Neural cell (in vitro differentiated cells): Measurements from ENCODE around the gene TP53I13. TPM values are rescaled to one million over a fixed set of nuclear protein-coding genes. Genes with fewer than 3 reads are reported as not detected.

Source experiments
- H2AFZ ChIP-seq: fragments of 200-600, 300-800 bp; sonication (generic), shearing (Covaris generic); 2 replicates; pipeline ENCODE4 v1.6.0; 2014; ENCODE audit warnings: low read depth, mild to moderate bottlenecking, antibody characterized with exemption, low read length, moderate library complexity
- H3F3A ChIP-seq: fragments of 200-600 bp; shearing (Covaris generic); 2 replicates; pipeline ENCODE4 v1.6.1; 2016; ENCODE audit warnings: mild to moderate bottlenecking, moderate library complexity, mixed read lengths, antibody characterized with exemption, low read length; ENCODE audit not compliant: insufficient read depth, poor library complexity, severe bottlenecking
- H3K27ac ChIP-seq: fragments of 200-600, 300-800 bp; sonication (generic), shearing (Covaris generic); 2 replicates; pipeline ENCODE4 v1.5.1; 2014; ENCODE audit warnings: mild to moderate bottlenecking, low read length, moderate library complexity
- H3K27me3 ChIP-seq: fragments of 300-800, 200-600 bp; sonication (generic), shearing (Covaris generic); 2 replicates; pipeline ENCODE4 v1.6.0; 2014; ENCODE audit warnings: mild to moderate bottlenecking, low read depth, low read length, moderate library complexity; ENCODE audit not compliant: insufficient read depth
- H3K36me3 ChIP-seq: fragments of 300-800, 200-600 bp; sonication (generic), shearing (Covaris generic); 2 replicates; pipeline ENCODE4 v1.5.1; 2014; ENCODE audit warnings: mild to moderate bottlenecking, antibody characterized with exemption, low read length, moderate library complexity; ENCODE audit not compliant: insufficient read depth
- H3K4me2 ChIP-seq: fragments of 300-800, 200-600 bp; sonication (generic), shearing (Covaris generic); 2 replicates; pipeline ENCODE4 v1.6.0; 2014; ENCODE audit warnings: mild to moderate bottlenecking, low read length
- H3K4me3 ChIP-seq: fragments of 300-800, 200-600 bp; sonication (generic), shearing (Covaris generic); 2 replicates; pipeline ENCODE4 v1.5.1; 2014; ENCODE audit warnings: mild to moderate bottlenecking, low read length, moderate library complexity
- H3K79me2 ChIP-seq: fragments of 200-600 bp; shearing (Covaris generic); replicated peaks from 2 replicates; pipeline ENCODE4 v1.6.0; 2014; ENCODE audit warnings: mild to moderate bottlenecking, low read length, moderate library complexity; ENCODE audit not compliant: insufficient read depth
- H3K9ac ChIP-seq: fragments of 300-800, 200-600 bp; sonication (generic), shearing (Covaris generic); 2 replicates; pipeline ENCODE4 v1.6.1; 2016; ENCODE audit warnings: mild to moderate bottlenecking, low read length, mixed read lengths
- H3K9me2 ChIP-seq: fragments of 200-600 bp; shearing (Covaris generic); 2 replicates; pipeline ENCODE4 v1.6.1; 2016; ENCODE audit warnings: mild to moderate bottlenecking, low read length, mixed read lengths; ENCODE audit not compliant: insufficient read depth
- H3K9me3 ChIP-seq: fragments of 200-600, 300-800 bp; sonication (generic), shearing (Covaris generic); 2 replicates; pipeline ENCODE4 v1.6.1; 2016; ENCODE audit warnings: mild to moderate bottlenecking, mixed run types, low read length, moderate library complexity, mixed read lengths
- H4K20me1 ChIP-seq: fragments of 200-600 bp; shearing (Covaris generic); 2 replicates; pipeline ENCODE4 v1.6.1; 2016; ENCODE audit warnings: mild to moderate bottlenecking, mixed run types; ENCODE audit not compliant: insufficient read depth
- EP300 ChIP-seq: fragments of 450-650 bp; conservative IDR thresholded peaks from 2 replicates; pipeline ENCODE4 v1.6.1; 2014; ENCODE audit warnings: antibody characterized with exemption, mild to moderate bottlenecking, moderate library complexity; ENCODE audit not compliant: poor library complexity, severe bottlenecking
- EZH2 ChIP-seq: fragments of 200-600, 300-800 bp; shearing (Covaris generic), sonication (generic); IDR thresholded peaks from 2 replicates; pipeline ENCODE4 v1.6.1; 2014; ENCODE audit warnings: antibody characterized with exemption, low read length, borderline replicate concordance, mild to moderate bottlenecking; ENCODE audit not compliant: insufficient read depth, poor library complexity, severe bottlenecking
- MXI1 ChIP-seq: fragments of 450-650 bp; conservative IDR thresholded peaks from 2 replicates; pipeline ENCODE4 v1.6.1; 2014; ENCODE audit warnings: antibody characterized with exemption, mild to moderate bottlenecking; ENCODE audit not compliant: poor library complexity, severe bottlenecking
- POLR2AphosphoS5 ChIP-seq: IDR thresholded peaks from 2 replicates; pipeline ENCODE4 v1.6.1; 2012
- RAD21 ChIP-seq: fragments of 450-650 bp; conservative IDR thresholded peaks from 2 replicates; pipeline ENCODE4 v1.6.1; 2014; ENCODE audit warnings: antibody characterized with exemption, mild to moderate bottlenecking, moderate library complexity
- SMC3 ChIP-seq: fragments of 450-650 bp; conservative IDR thresholded peaks from 2 replicates; pipeline ENCODE4 v1.6.1; 2014; ENCODE audit warnings: antibody characterized with exemption, mild to moderate bottlenecking, moderate library complexity; ENCODE audit not compliant: poor library complexity
- TAF1 ChIP-seq: IDR thresholded peaks from 2 replicates; pipeline ENCODE4 v1.6.1; 2012; ENCODE audit warnings: low read depth
- polyA plus RNA-seq: library from polyadenylated mRNA; depleted of rRNA; stranded (reverse); fragments of >200 nt; gene quantifications from 2 replicates; pipeline ENCODE4 v1.2.3, GENCODE V29; 2014
- TF ChIP-seq, protein P1 (sequence below): IDR thresholded peaks from 2 replicates; pipeline ENCODE4 v1.6.1; 2012; ENCODE audit warnings: borderline replicate concordance
- TF ChIP-seq, protein P2 (sequence below): fragments of 450-650 bp; IDR thresholded peaks from 2 replicates; pipeline ENCODE4 v1.5.1; 2014; ENCODE audit warnings: antibody characterized with exemption, mild to moderate bottlenecking, moderate library complexity; ENCODE audit not compliant: poor library complexity, severe bottlenecking

The TP53I13 gene
- polyA plus RNA-seq, 1 donor from 2014 or later: 18.4 TPM

DNA sequence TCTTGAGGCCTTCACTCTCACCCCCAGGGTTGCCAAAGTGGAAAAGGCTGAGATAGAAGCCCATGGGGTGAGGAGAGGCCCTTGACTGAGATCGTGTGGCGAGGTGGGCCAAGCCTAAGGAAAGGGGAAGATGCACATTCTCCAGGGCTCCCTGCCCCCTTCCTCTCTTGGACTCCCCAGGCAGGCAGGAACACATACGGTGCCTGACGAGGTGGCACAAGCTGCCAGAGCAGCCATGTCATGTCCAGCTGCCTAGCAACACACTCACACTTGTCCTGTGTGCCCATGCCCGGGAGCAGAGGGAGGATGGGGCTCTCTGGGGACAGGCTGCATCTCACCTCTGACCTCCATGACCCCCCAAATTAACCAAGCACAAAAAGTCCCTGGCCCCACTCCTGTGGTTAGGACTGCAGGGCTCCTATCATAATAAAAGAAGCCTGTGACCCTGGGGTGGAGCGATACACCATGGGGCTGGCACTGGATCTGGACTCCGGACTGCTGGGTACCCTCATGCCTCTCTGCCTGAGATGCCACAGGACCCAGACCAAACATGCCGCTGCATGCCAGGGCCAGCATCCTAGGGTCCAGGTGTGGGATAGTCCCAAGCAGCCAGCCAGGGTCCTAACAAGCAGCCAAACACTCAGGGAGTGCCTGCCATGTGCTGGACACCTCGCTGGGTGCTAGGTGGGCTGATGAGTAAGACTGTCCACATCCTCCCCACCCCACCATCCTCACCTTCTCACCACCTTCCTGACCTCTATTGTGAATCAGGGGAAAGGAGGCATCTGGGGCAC lies 18.4 kb downstream of the TP53I13 start:
- H3K4me2 ChIP-seq: no peak overlapping the region
- no peaks in the 10 kb centered on the region for H3K9me3 ChIP-seq
- TF ChIP-seq TAF1 (no peak), POLR2AphosphoS5 (no peak), EP300 (no peak)
- TF ChIP-seq, protein P1, sequence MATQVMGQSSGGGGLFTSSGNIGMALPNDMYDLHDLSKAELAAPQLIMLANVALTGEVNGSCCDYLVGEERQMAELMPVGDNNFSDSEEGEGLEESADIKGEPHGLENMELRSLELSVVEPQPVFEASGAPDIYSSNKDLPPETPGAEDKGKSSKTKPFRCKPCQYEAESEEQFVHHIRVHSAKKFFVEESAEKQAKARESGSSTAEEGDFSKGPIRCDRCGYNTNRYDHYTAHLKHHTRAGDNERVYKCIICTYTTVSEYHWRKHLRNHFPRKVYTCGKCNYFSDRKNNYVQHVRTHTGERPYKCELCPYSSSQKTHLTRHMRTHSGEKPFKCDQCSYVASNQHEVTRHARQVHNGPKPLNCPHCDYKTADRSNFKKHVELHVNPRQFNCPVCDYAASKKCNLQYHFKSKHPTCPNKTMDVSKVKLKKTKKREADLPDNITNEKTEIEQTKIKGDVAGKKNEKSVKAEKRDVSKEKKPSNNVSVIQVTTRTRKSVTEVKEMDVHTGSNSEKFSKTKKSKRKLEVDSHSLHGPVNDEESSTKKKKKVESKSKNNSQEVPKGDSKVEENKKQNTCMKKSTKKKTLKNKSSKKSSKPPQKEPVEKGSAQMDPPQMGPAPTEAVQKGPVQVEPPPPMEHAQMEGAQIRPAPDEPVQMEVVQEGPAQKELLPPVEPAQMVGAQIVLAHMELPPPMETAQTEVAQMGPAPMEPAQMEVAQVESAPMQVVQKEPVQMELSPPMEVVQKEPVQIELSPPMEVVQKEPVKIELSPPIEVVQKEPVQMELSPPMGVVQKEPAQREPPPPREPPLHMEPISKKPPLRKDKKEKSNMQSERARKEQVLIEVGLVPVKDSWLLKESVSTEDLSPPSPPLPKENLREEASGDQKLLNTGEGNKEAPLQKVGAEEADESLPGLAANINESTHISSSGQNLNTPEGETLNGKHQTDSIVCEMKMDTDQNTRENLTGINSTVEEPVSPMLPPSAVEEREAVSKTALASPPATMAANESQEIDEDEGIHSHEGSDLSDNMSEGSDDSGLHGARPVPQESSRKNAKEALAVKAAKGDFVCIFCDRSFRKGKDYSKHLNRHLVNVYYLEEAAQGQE: no peak
- TF ChIP-seq, protein P2, sequence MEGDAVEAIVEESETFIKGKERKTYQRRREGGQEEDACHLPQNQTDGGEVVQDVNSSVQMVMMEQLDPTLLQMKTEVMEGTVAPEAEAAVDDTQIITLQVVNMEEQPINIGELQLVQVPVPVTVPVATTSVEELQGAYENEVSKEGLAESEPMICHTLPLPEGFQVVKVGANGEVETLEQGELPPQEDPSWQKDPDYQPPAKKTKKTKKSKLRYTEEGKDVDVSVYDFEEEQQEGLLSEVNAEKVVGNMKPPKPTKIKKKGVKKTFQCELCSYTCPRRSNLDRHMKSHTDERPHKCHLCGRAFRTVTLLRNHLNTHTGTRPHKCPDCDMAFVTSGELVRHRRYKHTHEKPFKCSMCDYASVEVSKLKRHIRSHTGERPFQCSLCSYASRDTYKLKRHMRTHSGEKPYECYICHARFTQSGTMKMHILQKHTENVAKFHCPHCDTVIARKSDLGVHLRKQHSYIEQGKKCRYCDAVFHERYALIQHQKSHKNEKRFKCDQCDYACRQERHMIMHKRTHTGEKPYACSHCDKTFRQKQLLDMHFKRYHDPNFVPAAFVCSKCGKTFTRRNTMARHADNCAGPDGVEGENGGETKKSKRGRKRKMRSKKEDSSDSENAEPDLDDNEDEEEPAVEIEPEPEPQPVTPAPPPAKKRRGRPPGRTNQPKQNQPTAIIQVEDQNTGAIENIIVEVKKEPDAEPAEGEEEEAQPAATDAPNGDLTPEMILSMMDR: no peak
- no peaks in the 10 kb centered on the region for H3K9me2 ChIP-seq
- peaks cover under 1% of the 10 kb centered on the region for H3F3A ChIP-seq
- no peaks in the 10 kb centered on the region for H3K36me3 ChIP-seq
- H3K79me2 ChIP-seq: peaks cover 33% of the 10 kb centered on the region
- no peak overlapping the region for H3K27ac ChIP-seq
- no peaks in the 10 kb centered on the region for H3K27me3 ChIP-seq
- no peak overlapping the region for H3K9ac ChIP-seq
- H2AFZ ChIP-seq: no peak overlapping the region
- H4K20me1 ChIP-seq: peaks cover 15% of the 10 kb centered on the region
- peak overlapping the region; percentile 97 for H3K4me3 ChIP-seq

DNA sequence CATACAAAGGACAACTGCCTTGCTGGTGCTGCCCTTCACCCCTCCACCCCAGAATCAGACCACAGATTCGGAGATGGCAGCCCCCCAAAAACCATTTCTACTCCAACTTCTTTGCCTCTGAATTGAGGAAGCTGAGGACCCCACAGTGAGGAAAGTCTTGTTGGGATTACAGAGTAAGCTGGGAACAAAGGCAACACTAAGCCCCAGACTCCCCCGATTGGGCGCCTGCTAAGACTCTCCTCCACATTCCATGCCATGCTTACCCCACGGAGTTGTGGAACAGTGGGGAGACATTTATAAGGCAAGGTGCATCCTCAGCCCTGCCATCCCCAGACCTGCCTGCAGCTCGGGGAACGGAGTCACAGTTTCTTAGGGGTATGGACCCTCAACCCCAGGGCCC lies 19.1 kb downstream of the TP53I13 start:
- peak overlapping the region; percentile 58 for H3K4me2 ChIP-seq
- H2AFZ ChIP-seq: no peak overlapping the region
- H3K27ac ChIP-seq: no peak overlapping the region
- peaks cover 15% of the 10 kb centered on the region for H4K20me1 ChIP-seq
- peak overlapping the region; percentile 85 for H3K9ac ChIP-seq
- TF ChIP-seq RAD21: no peak
- no peak for TF ChIP-seq POLR2AphosphoS5
- no peak for TF ChIP-seq SMC3
- TF ChIP-seq MXI1: no peak
- TF ChIP-seq EP300: no peak
- no peak for TF ChIP-seq EZH2
- no peak for TF ChIP-seq TAF1
- TF ChIP-seq, protein P1: no peak
- TF ChIP-seq, protein P2: no peak
- H3F3A ChIP-seq: peaks cover 2% of the 10 kb centered on the region
- no peaks in the 10 kb centered on the region for H3K36me3 ChIP-seq
- no peaks in the 10 kb centered on the region for H3K9me3 ChIP-seq
- no peaks in the 10 kb centered on the region for H3K27me3 ChIP-seq
- H3K79me2 ChIP-seq: peaks cover 31% of the 10 kb centered on the region
- no peaks in the 10 kb centered on the region for H3K9me2 ChIP-seq
- H3K4me3 ChIP-seq: peak overlapping the region; percentile 97
